Thyroid gland (tissue), 4 donors: ENCODE results near the gene HBG1. TPM values are rescaled to one million over a fixed set of nuclear protein-coding genes. Genes with fewer than 3 reads are reported as not detected.

Experiments used
- DNase-seq, 2 donors: peaks; one replicate each; pipeline ENCODE4 v3.0.0-alpha.2; 2019
- H3K27ac ChIP-seq, 3 donors: fragments of 200-600 bp; sonication (generic); 1 replicate in 2 of 3; 2 replicates in 1 of 3; pipeline ENCODE4 v1.5.1; 2016 to 2019; ENCODE audit warnings: mild to moderate bottlenecking in 1 of 3, moderate library complexity in 1 of 3
- H3K27me3 ChIP-seq: fragments of 200-600 bp; sonication (generic); one replicate; pipeline ENCODE4 v1.5.1; 2019
- H3K36me3 ChIP-seq, 2 donors: fragments of 200-600 bp; sonication (generic); one replicate each; pipeline ENCODE4 v1.5.1; 2016 to 2019
- H3K4me1 ChIP-seq, 2 donors: fragments of 200-600 bp; sonication (generic); one replicate each; pipeline ENCODE4 v1.5.1; 2017 to 2019
- H3K4me3 ChIP-seq, 3 donors: fragments of 200-600 bp; sonication (generic); replicated peaks in 1 of 3; 1 replicate in 2 of 3; 2 replicates in 1 of 3; pipeline ENCODE4 v1.5.1; 2016; ENCODE audit warnings: mild to moderate bottlenecking in 1 of 3
- H3K9me3 ChIP-seq: fragments of 200-600 bp; sonication (generic); one replicate; pipeline ENCODE4 v1.5.1; 2017
- CTCF ChIP-seq, 6 experiments: fragments of 200-600 bp in 3 of 6; fragments of 450-650 bp in 3 of 6; sonication (generic) in 3 of 6; IDR thresholded peaks; one replicate each; pipeline ENCODE4 v1.5.1; 2016 to 2019; ENCODE audit warnings: antibody characterized with exemption in 6 of 6, mild to moderate bottlenecking in 2 of 6, inconsistent platforms in 1 of 6, moderate library complexity in 1 of 6
- POLR2A ChIP-seq, 2 donors: fragments of 450-650 bp; IDR thresholded peaks; one replicate each; pipeline ENCODE4 v1.6.1; 2017; ENCODE audit warnings: antibody characterized with exemption in 2 of 2, mild to moderate bottlenecking in 2 of 2, moderate library complexity in 1 of 2
- WGBS, 2 donors: methylation state at CpG; one replicate each; pipeline ENCODE4 v1.1.5; 2017; 5-methylcytosine and 5-hydroxymethylcytosine counted together
- intact Hi-C: fragments of 100-400 bp; cut with DNase I; formaldehyde crosslinking; loops from one replicate; pipeline ENCODE4 v1.15.1; 2023
- total RNA-seq, 4 donors: library from RNA; depleted of rRNA; stranded (reverse); fragments of >200 nt; gene quantifications; one replicate each; pipeline ENCODE4 v1.2.3, GENCODE V29; 2016

The HBG1 gene
- total RNA-seq, 4 donors from 2014 or later: not detected

GRCh38 chr11:5276697-5277096 is 27.0 kb upstream of the HBG1 start:
- WGBS, 2 donors: 84 to 88% methylated on average over 2 of the region's 2 CpGs
- intact Hi-C loops: no loop called here
- H3K9me3 ChIP-seq: no peaks in the 10 kb centered on the region
- no peaks in the 10 kb centered on the region for H3K4me1 ChIP-seq
- H3K36me3 ChIP-seq: no peaks in the 10 kb centered on the region
- TF ChIP-seq POLR2A (IDR thresholded peaks at IDR 0.05) (no peak), CTCF (IDR thresholded peaks at IDR 0.05) (no peak)
- H3K27ac ChIP-seq: no peak overlapping the region
- H3K4me3 ChIP-seq: no peak overlapping the region
- no peaks in the 10 kb centered on the region for H3K27me3 ChIP-seq
- no peak for DNase-seq

GRCh38 chr11:5275369-5276110 is 25.9 kb upstream of the HBG1 start:
- intact Hi-C loops: no loop called here
- H3K4me3 ChIP-seq: no peak overlapping the region
- 71 to 73% methylated on average over 6 of the region's 6 CpGs for WGBS, 2 donors

GRCh38 chr11:5274395-5274794 is 24.7 kb upstream of the HBG1 start:
- Histone ChIP-seq H3K27me3 (no peaks in the 10 kb centered on the region), H3K9me3 (no peaks in the 10 kb centered on the region), H3K4me1 (no peaks in the 10 kb centered on the region), H3K4me3 (no peak overlapping the region), H3K36me3 (no peaks in the 10 kb centered on the region), H3K27ac (no peak overlapping the region)
- 68 to 72% methylated on average over 5 of the region's 5 CpGs for WGBS, 2 donors
- intact Hi-C loops: no loop called here
- no peak for DNase-seq
- TF ChIP-seq POLR2A (IDR thresholded peaks at IDR 0.05) (no peak), CTCF (IDR thresholded peaks at IDR 0.05) (no peak)

More at GRCh38 chr11:5275369-5276110, 25.9 kb upstream of the HBG1 start:
- no peaks in the 10 kb centered on the region for H3K36me3 ChIP-seq
- no peak for DNase-seq
- H3K9me3 ChIP-seq: no peaks in the 10 kb centered on the region
- H3K4me1 ChIP-seq: no peaks in the 10 kb centered on the region
- TF ChIP-seq POLR2A (IDR thresholded peaks at IDR 0.05): no peak
- no peak for TF ChIP-seq CTCF (IDR thresholded peaks at IDR 0.05)
- H3K27ac ChIP-seq: no peak overlapping the region
- H3K27me3 ChIP-seq: no peaks in the 10 kb centered on the region

- Histone ChIP-seq H3K4me3 (no peak overlapping the region), H3K36me3 (no peaks in the 10 kb centered on the region), H3K27me3 (no peaks in the 10 kb centered on the region), H3K9me3 (no peaks in the 10 kb centered on the region), H3K4me1 (no peaks in the 10 kb centered on the region), H3K27ac (no peak overlapping the region)
- intact Hi-C loops: no loop called here
- TF ChIP-seq POLR2A (IDR thresholded peaks at IDR 0.05) (no peak), CTCF (IDR thresholded peaks at IDR 0.05) (no peak)
- 74 to 78% methylated on average over 4 of the region's 4 CpGs for WGBS, 2 donors
- no peak for DNase-seq
These were observed 22.8 kb upstream of the HBG1 start for GRCh38 chr11:5272395-5273017.

- Histone ChIP-seq H3K4me1 (no peaks in the 10 kb centered on the region), H3K4me3 (no peak within 1 kb of the TSS), H3K27ac (no peak within 1 kb of the TSS), H3K27me3 (no peaks in the 10 kb centered on the region), H3K9me3 (no peaks in the 10 kb centered on the region), H3K36me3 (no peaks in the 10 kb centered on the region)
- intact Hi-C loops: no loop called here
- DNase-seq: no peak
- 71 to 74% methylated on average over 4 of the region's 4 CpGs for WGBS, 2 donors
- no peak for TF ChIP-seq POLR2A (IDR thresholded peaks at IDR 0.05)
- no peak for TF ChIP-seq CTCF (IDR thresholded peaks at IDR 0.05)
These were observed 20.1 kb upstream of the HBG1 start, which contains the start of gene HBE1 for GRCh38 chr11:5269715-5270147. TSS of gene HBE1 (minus strand) at chr11:5269945. CDS start at chr11:5269890, 55 bp downstream.
